GM19467 (cell line): ENCODE measurements around the gene PLIN4.
"Not testable (repeated sequence)": the region's sequence is repeated elsewhere in the genome, so short reads cannot be mapped to it uniquely, and the experiment has no call there.

Experiments used
- ATAC-seq: cut with Tn5 transposase; IDR thresholded peaks from one replicate; pipeline ENCODE4 v1.9.1; 2021; ENCODE audit warnings: mild to moderate bottlenecking, moderate library complexity; ENCODE audit not compliant: unreplicated experiment

Gene PLIN4, protein sequence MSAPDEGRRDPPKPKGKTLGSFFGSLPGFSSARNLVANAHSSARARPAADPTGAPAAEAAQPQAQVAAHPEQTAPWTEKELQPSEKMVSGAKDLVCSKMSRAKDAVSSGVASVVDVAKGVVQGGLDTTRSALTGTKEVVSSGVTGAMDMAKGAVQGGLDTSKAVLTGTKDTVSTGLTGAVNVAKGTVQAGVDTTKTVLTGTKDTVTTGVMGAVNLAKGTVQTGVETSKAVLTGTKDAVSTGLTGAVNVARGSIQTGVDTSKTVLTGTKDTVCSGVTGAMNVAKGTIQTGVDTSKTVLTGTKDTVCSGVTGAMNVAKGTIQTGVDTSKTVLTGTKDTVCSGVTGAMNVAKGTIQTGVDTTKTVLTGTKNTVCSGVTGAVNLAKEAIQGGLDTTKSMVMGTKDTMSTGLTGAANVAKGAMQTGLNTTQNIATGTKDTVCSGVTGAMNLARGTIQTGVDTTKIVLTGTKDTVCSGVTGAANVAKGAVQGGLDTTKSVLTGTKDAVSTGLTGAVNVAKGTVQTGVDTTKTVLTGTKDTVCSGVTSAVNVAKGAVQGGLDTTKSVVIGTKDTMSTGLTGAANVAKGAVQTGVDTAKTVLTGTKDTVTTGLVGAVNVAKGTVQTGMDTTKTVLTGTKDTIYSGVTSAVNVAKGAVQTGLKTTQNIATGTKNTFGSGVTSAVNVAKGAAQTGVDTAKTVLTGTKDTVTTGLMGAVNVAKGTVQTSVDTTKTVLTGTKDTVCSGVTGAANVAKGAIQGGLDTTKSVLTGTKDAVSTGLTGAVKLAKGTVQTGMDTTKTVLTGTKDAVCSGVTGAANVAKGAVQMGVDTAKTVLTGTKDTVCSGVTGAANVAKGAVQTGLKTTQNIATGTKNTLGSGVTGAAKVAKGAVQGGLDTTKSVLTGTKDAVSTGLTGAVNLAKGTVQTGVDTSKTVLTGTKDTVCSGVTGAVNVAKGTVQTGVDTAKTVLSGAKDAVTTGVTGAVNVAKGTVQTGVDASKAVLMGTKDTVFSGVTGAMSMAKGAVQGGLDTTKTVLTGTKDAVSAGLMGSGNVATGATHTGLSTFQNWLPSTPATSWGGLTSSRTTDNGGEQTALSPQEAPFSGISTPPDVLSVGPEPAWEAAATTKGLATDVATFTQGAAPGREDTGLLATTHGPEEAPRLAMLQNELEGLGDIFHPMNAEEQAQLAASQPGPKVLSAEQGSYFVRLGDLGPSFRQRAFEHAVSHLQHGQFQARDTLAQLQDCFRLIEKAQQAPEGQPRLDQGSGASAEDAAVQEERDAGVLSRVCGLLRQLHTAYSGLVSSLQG (N-terminal part only)

DNA sequence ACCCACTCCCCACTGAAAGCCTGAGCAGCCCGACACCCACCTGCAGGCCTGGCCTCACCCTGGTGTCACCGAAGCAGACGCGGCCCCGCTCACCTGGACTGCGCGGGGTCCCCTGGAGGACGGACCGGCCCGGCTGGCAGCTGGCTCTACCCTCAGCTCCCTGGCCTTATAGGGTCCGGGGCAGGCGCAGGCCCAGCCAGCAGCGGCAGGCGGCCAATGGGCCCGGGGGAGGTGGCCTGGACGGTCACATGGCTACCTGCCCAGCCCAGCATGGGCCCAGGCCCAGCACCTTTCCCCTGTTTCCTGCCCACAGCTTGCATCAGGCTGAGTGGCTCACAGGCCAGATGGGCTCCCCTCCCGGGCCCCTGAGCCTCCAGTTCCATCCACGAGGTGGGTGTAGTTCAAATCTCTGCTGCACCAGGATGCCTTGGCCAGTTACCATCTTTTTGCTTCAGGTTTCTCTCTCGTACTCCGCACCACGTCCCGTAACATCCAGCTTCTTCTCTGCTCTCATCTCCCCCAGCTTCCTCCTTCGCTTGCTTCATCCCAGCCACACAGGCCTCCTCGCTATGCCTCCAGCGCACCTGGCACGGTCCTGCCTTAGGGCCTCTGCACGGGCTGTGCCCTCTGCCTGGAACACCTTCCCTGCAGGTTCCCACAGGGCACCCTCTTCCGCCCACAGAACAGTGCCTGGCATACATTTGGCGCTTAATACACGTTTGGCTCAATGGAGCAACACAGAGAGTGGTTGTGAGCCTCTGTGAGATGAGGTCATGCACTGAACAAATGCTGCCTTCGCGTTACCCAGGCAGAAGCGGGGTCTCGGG is at the start of gene PLIN4:
PLIN4 (minus strand) TSS at position 142 of the 827 bp plus-strand sequence. CDS start 214 bp downstream, outside the sequence.
- ATAC-seq: no peak

DNA sequence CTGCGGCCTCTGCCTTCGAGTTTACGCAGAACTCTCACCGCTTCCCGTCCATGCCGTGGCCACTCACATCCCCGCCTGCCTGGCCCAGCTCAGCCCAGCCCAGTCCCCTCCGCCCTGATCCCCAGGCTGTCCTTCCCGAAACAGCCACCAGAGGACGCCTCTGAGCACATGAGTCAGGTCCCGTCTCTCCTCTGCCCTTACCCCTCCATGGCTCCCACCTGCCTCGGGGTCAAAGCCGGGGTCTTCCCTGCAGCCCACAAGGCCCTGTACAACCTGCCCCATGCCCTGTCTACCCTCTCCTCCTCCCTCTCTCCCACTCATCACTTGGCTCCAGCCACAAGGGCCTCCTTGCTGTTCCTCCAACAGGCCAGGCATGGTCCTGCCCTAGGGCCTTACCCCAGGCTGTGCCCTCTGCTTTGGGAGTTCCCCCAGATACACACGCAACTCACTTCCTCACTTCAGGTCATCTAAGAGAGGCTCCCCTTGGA is 49.3 kb upstream of the PLIN4 start:
- ATAC-seq: no peak

DNA sequence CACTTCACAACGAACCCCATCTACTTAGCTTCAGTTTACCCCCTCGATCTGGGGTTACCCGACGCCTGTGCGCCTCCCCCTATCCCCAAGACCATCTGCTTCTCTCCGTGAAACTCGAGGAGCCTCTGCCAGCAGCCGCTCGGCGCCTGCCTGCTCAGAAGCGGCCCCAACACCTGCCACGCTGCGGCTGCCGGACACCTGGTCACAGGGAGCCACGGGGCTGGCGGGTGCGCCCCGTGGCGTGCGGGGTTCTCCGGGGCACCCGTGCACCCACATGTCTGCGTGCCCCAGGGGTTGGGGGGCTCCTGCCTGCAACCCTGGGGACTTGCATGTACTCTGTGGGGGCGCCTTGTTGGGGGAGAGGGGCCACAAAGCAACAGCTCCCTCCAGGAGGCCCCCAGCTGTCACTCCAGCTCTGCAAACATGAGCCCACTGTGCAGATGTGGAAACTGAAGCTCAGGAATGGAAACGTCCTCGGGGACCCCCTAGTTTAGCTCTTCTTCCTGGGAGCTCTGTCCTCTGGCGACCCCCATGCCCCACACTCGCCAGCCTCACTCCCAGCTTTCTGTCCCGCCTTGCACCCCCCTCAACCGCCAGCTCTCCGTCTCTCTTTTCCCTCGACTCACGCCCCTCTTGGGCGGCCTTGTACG is 48.2 kb upstream of the PLIN4 start:
- ATAC-seq: no peak

DNA sequence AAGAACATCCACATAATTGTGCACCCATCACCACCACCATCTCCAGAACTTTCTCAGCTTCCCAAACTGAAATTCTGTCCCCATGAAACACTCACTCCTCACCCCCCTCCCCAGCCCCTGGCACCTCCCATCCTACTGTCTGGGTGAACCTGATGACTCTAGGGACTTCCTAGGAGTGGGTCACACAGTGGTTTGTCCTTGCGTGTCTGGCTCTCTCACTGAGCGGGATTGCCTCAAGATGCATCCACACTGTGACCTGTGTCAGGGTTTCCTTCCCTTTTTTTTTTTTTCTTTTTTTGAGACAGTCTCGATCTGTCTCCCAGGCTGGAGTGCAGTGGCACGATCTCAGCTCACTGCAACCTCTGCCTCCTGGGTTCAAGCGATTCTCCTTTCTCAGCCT is 45.3 kb upstream of the PLIN4 start:
- not testable (repeated sequence) for ATAC-seq

DNA sequence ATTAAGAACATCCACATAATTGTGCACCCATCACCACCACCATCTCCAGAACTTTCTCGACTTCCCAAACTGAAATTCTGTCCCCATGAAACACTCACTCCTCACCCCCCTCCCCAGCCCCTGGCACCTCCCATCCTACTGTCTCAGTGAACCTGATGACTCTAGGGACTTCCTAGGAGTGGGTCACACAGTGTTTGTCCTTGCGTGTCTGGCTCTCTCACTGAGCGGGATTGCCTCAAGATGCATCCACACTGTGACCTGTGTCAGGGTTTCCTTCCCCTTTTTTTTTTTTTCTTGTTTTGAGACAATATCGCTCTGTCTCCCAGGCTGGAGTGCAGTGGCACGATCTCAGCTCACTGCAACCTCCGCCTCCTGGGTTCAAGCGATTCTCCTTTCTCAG is 43.8 kb upstream of the PLIN4 start:
- ATAC-seq: not testable (repeated sequence)

DNA sequence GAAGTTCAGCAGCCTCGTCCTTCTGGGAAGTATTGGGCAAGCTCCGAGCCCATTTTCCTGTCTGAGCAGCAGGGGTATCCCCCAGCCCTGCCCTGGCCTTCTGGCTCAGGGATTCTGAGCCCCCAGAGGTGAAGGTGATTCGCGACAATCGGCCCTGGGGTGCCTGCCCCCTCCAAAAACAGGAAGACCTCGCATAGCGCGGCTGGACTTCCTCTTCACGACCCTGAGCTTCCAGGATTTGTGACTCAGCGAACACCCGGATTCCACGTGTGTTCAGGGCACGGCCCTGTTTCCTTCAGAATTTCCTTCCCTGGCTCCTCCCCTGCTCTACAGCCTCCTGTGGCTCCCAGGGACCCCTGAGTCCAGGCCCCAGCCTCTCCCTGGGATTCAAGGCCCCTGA is 41.3 kb upstream of the PLIN4 start, which contains the start of gene SEMA6B:
SEMA6B (minus strand) TSS at position 116 of the 400 bp plus-strand sequence. CDS start 1,227 bp downstream, outside the sequence.
- ATAC-seq: no peak

DNA sequence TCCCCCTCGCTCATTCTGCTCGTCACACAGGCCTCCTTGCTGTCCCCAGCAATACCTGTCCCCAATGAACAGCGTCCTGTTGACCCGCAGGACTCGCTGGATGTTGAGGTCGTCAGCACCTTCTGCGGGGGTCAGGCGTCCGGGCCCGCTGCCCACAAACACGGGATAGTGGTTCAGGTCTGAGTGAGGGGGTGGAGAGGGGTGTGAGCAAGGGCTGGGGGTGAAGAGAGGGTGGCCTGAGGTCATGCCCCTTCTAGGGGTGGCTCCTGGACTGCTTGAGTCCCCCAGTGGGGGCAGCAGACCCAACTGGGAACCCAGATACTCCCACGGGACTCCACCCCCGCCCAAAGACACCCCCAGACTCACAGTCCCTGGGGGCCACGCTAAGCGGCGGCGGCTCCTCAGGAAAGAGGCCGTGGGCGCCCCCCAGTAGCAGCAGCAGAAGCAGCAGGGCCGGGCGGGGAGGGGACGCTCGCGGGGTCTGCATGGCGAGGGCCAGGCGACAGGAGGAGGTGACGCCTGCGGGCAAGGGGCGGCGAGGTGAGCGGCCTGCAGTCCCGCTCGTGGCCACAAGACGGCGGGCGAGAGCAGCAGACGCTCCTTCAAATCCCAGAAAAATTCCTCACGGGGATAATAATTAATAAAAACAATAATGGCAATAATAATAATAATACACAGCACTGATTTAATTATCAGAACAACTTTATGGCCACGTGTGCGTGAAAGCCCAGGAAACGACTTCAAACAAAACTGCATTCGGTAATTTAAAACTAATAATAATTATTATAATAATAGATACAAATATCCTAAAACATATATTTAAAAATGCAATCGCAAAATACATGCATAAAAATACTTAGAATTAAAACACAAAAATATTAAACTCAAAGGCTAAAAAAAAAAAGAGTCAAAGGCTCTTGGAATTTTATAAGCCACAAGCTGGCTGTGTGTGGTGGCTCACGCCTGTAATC is 40.0 kb upstream of the PLIN4 start:
- ATAC-seq: no peak

DNA sequence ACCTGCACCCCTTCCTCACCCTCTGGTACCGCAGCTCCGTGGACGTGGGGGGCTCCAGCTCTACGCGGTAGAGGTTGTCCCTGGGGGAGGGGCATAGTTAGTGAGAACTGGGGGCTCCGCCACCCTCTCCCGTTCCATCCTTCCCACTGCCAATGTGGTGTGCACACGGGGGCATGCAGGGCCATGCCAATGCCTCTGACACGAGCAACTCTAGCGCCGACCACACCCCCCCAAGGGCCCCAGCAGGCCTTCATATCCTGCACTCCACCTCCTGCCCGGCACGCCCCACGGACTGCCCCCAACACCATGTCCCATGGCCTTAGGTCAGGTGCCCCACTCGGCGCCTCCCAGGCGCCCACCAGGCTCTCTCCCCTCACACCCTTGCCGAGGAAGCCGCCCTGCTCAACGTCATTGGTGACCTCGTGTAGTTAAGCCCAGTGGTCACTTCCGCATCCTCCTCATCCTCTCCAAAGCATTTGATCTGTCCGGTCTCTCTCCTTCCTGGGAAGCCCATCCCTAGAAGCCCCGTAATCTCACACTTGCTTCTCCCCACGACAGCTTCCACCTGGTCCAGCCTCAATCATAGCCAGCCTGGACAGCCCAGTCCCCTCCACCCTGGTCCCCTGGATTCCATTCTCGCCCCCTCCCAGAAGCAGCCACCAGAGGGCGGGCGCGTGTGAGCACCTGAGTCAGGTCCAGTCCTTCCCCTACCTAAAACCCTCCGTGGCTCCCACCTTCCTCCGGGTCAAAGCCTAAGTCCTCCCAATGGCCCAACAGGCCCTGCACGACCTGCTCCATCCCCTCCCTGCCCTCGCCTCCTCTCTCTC is 39.1 kb upstream of the PLIN4 start:
- ATAC-seq: no peak

DNA sequence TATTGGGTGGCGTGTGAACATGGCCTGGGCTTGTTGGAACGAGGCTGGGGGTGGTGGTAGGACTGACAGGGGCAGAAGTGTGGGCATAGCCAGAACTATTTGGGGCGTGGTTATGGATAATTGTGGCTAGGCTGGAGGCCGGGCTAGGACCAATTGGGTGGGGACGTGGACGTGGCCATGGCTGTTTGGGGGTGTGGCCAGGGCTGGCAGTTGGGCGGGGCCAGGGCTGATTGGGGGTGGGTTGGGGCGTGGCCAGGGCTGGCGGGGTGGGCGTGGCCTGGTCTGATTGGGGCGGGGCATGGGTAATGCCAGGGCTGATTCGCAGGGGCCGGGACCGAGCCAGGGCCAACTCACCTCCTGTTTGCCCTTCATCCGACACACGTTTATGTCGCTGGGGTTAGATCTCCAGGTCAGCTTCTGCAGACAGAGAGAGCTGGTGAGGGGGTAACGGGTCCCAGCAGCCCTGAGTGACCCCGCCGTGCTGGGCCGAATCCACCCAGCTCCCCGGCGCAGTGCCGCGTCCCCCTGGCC is 38.4 kb upstream of the PLIN4 start:
- no peak for ATAC-seq

DNA sequence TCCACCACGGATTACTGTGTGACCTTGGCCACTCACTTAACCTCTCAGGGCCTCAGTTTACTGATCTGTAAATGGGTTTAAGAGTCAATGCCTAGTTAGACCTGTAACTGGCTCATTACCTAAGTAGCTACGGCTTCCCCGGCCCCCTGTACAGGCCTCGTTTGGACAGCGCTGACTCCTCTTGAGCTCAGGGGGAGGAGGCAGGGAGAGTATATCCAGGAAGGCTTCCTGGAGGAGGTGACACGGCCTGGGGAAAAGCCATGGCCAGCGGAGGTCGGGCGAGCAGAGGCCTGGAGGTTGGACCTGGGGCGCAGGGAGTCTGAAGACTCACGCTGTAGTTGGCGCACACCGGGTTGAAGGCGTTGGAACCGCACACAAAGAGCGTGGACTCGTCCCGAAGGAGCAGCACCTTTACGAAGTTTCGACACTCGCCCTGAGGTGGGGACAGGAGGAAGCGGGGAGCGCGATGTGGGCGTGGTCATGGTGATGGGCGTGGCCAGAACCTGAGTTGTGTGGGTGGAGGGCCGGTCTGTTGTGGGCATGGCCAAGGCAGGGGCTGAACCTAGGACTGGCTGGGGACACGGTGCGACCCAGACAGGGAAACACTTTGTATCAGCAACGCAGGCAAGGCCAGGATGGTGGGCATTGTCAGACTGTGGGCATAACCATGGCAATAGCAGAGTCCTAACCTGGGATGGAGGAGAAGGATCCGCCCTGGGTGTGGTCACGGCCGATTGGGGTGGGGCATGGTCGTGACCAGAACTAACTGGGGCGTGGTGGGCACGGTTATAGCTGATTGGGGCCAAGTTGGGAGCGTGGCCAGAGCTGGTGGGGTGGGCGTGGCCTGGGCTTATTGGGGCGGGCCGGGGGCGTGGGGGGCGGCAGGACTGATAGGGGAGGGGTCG is 37.6 kb upstream of the PLIN4 start:
- no peak for ATAC-seq

DNA sequence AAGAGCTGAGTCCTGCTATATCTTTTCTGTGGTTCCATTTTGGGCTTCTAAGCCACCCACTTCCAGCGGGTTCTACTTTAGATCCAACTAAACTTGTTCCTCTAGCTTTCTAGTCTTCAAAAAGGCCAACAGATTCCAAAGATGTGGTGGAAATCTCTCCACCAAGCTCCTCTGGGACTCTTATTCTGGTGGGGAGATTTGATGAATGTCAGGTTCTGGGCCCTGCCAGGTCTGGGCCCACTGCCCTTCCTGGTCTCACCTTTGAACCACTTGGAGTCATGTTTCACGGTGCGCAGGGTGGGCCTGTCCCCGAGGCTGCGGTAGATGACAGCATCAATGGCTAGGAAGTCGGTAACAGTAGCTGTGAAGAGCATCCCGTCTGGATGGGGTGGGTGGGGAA is 36.4 kb upstream of the PLIN4 start:
- ATAC-seq: no peak

DNA sequence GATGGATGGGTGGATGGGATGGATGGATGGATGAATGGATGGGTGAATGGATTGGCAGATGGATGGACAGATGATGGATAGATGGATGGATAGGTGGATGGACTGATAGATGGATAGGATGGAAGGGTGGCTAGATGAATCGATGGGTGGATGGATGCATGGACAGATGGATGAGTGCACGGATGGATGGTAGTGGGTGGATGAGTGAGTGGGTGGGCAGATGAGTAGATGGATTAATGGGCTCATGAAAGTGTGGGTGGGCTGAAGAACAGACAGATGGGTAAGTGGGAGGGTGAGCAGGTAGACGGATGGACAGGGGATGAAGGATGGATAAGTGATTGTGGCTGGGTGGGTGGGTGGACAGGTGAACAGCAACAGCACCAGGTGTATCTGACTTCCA is 35.5 kb upstream of the PLIN4 start:
- ATAC-seq: no peak

DNA sequence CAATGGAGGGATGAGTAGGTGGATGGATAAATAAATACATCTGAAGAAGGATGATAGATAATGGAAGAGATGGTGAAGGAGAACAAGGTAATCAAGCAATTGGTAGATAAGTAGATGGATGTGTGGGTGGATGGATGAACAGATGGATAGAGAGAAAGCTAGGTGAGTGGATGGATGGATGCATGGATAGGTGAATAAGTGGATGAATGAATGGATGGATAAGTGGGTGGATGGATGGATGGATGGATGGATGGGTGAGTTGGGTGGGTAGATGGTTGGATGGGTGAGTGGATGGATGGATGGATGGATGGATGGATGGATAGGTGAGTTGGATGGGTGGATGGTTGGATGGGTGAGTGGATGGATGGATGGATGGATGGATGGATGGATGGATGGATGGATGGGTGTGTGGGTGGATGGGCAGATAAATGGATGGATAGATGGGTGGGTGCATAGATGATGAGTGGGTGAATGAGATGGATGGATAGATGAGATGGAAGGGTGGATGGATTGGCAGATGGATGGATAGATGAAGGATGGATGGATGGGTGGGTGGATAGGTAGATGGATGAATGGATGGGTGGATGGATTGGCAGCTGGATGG is 34.9 kb upstream of the PLIN4 start:
- ATAC-seq: no peak

DNA sequence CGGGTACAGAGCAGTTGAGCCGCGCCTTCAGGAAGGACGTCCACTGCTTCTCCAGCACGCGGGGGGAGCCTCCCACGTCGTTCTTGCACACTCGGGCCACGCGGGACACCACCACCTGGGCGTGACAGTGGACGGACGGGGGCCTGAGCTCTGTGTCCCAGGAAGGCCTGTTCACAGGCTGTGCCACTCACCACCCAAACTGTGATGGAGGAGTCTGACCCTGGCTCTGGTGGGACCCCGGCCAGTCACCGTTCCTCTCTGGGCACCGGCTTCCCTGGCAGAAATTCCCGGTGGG is 34.2 kb upstream of the PLIN4 start:
- no peak for ATAC-seq

DNA sequence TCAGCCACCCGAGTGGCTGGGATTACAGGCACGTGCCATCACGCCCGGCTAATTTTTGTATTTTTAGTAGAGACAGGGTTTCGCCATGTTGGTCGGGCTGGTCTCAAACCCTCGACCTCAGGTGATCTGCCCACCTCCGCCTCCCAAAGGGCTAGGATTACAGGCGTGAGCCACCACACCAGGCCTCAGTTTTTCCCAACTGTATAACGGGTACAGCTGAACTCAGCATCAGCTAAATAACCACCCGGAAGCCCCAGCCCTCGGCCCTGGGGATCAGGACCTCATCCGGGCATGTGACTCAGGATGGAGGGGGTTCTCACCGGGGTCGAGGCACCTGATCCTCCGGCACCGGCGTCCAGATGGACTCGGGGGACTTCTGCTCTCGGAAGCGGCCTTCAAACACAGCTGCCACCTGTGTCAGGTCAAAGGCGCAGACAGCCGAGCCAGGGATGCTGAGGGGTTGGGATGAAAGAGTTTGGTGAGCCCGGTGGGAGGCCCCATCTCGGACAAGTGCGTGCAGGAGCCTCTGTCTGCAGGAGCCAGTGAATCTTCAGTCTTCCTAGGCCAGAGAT is 32.3 kb upstream of the PLIN4 start:
- ATAC-seq: no peak

DNA sequence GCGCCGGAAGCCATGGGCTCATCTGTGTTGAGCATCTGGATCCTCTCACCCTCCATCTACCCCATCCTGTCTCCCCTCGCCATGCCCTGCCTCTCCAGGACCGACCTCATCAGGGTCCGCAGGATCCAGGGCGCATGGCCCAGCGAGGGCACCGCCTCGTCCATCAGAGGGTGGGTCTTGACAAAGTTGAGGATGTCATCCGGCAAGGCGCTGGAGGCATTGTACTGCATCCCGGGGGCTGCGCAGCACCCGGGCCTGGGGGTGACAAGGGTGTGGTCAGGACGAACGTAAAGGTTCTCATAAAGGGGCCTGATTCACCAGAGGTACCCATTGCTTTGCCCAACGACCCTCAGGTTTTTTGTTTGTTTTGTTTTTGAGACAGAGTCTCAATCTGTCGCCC is 31.7 kb upstream of the PLIN4 start:
- ATAC-seq: no peak
